K562 (cell line): ENCODE data around the gene PGPEP1. TPM values are rescaled to one million over a fixed set of nuclear protein-coding genes. Genes with fewer than 3 reads are reported as not detected.

Experiments
- ETS2 ChIP-seq: IDR thresholded peaks from 2 replicates; pipeline ENCODE4 v1.6.1; 2016; ENCODE audit warnings: borderline replicate concordance, missing genetic modification characterization, mild to moderate bottlenecking, moderate library complexity, missing compliant biosample characterization; ENCODE audit not compliant: poor library complexity, severe bottlenecking
- FOSL1 ChIP-seq: fragments of 200-800 bp; sonication (Bioruptor generic); conservative IDR thresholded peaks from 2 replicates; pipeline ENCODE4 v1.6.1; 2016; ENCODE audit warnings: missing genetic modification characterization, missing compliant biosample characterization
- GATA2 ChIP-seq: sonication (generic); formaldehyde crosslinking; IDR thresholded peaks from 2 replicates; pipeline ENCODE4 v1.4.0; 2020; ENCODE audit warnings: mild to moderate bottlenecking, missing genetic modification reagents
- HMBOX1 ChIP-seq: sonication (generic); IDR thresholded peaks from 2 replicates; pipeline ENCODE4 v1.6.1; 2016
- JUN ChIP-seq, 2 experiments: sonication (generic) in 1 of 2; formaldehyde crosslinking in 1 of 2; IDR thresholded peaks; 2 replicates each; pipeline versions ENCODE4 v1.6.1 to v1.8.0; 2012 to 2022; ENCODE audit warnings: borderline replicate concordance in 2 of 2, mild to moderate bottlenecking in 2 of 2, improper control_type of control experiment in 1 of 2, low read depth in 1 of 2, low read length in 1 of 2, missing genetic modification reagents in 1 of 2
- NCOA1 ChIP-seq: fragments of 450-650 bp; IDR thresholded peaks from 2 replicates; pipeline ENCODE4 v1.6.1; 2016; ENCODE audit warnings: low read depth
- NFE2L1 ChIP-seq: fragments of 450-650 bp; IDR thresholded peaks from 2 replicates; pipeline ENCODE4 v1.6.1; 2016; ENCODE audit warnings: missing genetic modification characterization, low read depth, mild to moderate bottlenecking, missing compliant biosample characterization, moderate library complexity, borderline replicate concordance
- NR3C1 ChIP-seq: sonication (generic); formaldehyde crosslinking; IDR thresholded peaks from 2 replicates; pipeline ENCODE4 v1.8.1; 2022; ENCODE audit warnings: missing genetic modification reagents
- PHF20 ChIP-seq: fragments of 450-650 bp; IDR thresholded peaks from 2 replicates; pipeline ENCODE4 v1.6.1; 2018; ENCODE audit not compliant: partially characterized antibody
- PURB ChIP-seq: sonication (generic); formaldehyde crosslinking; IDR thresholded peaks from 2 replicates; pipeline ENCODE4 v1.9.0; 2021; ENCODE audit warnings: low read depth, mild to moderate bottlenecking, missing genetic modification reagents
- RBM34 ChIP-seq: fragments of 200-400 bp; formaldehyde crosslinking; IDR thresholded peaks from 2 replicates; pipeline ENCODE4 v1.6.1; 2018; ENCODE audit warnings: low read length, borderline replicate concordance; ENCODE audit not compliant: insufficient read depth
- SMAD2 ChIP-seq: fragments of 150-350 bp; IDR thresholded peaks from 2 replicates; pipeline ENCODE4 v1.6.1; 2014; ENCODE audit warnings: low read depth, mild to moderate bottlenecking, low read length
- SMARCB1 ChIP-seq: IDR thresholded peaks from 2 replicates; pipeline ENCODE4 v1.6.1; 2011; ENCODE audit warnings: improper control_type of control experiment, low read depth; ENCODE audit not compliant: insufficient read length
- ZFP1 ChIP-seq: fragments of 450-650 bp; formaldehyde crosslinking; IDR thresholded peaks from 2 replicates; pipeline ENCODE4 v1.4.0; 2020; ENCODE audit warnings: mild to moderate bottlenecking, mixed read lengths
- ZMIZ1 ChIP-seq, 2 experiments: fragments of 150-350 bp in 1 of 2; IDR thresholded peaks; 2 replicates each; pipeline ENCODE4 v1.6.1; 2012 to 2016; ENCODE audit warnings: low read depth in 2 of 2, low read length in 2 of 2, mild to moderate bottlenecking in 1 of 2, moderate library complexity in 1 of 2
- ZNF395 ChIP-seq: fragments of 200-800 bp; sonication (Bioruptor generic); IDR thresholded peaks from 2 replicates; pipeline ENCODE4 v1.6.1; 2017; ENCODE audit warnings: missing genetic modification characterization, missing compliant biosample characterization
- ZNF436 ChIP-seq: fragments of 250-450, 450-650 bp; sonication (Bioruptor Pico); formaldehyde crosslinking; IDR thresholded peaks from 2 replicates; pipeline ENCODE4 v1.7.0; 2020; ENCODE audit warnings: mild to moderate bottlenecking
- ZNF551 ChIP-seq: fragments of 250-450 bp; sonication (Bioruptor Pico); IDR thresholded peaks from 2 replicates; pipeline ENCODE4 v1.5.0; 2021; ENCODE audit warnings: mild to moderate bottlenecking, moderate library complexity
- ZNF707 ChIP-seq: fragments of 250-450 bp; sonication (Bioruptor Pico); conservative IDR thresholded peaks from 2 replicates; pipeline ENCODE4 v1.8.0; 2022; ENCODE audit warnings: inconsistent platforms, mild to moderate bottlenecking, moderate library complexity
- polyA plus RNA-seq, 8 experiments: library from polyadenylated mRNA; depleted of rRNA in 4 of 8; stranded (reverse) in 5 of 8; unstranded in 3 of 8; fragments of >200 nt; fragmentation: Nextera tagmentation in 2 of 8; fragmentation: Illumina TruSeq in 1 of 8; extraction: Ambion mirVana in 2 of 8; extraction: Trizol in 1 of 8; gene quantifications; 2 replicates each; pipeline versions ENCODE4 v1.2.1 to v1.2.3, GENCODE V29; 2011 to 2014; ENCODE audit warnings: inconsistent platforms in 1 of 8, missing spikeins in 1 of 8
- total RNA-seq, 7 experiments: library from RNA; depleted of rRNA in 6 of 7; stranded (reverse); fragments of >200 nt in 6 of 7; fragmentation: Illumina TruSeq in 2 of 7; extraction: Trizol in 2 of 7; gene quantifications; 2 replicates each; pipeline versions ENCODE4 v1.2.1 to v1.2.3, GENCODE V29; 2011 to 2021; ENCODE audit warnings: low replicate concordance in 1 of 7

Gene PGPEP1
- total and polyA plus RNA-seq, 9 of the 15 experiments (the other 6 are each of a cell fraction or from before 2014, with no cell fraction given) = 10.0 to 69.6 (median 33.5) TPM

GRCh38 chr19:18291590-18292461, 48.6 kb upstream of the PGPEP1 start (continued):
- TF ChIP-seq HMBOX1 = no peak
- TF ChIP-seq ZNF551 = no peak
- TF ChIP-seq JUN (IDR thresholded peaks at IDR 0.05; ENCODE audit: borderline replicate concordance, low read depth, low read length) = no peak
- peak; percentile 75; the same call in 1 of the 2 replicates for TF ChIP-seq JUN (CRISPR knock-in tag; IDR thresholded peaks at IDR 0.05; ENCODE audit: borderline replicate concordance)
- no peak for TF ChIP-seq SMARCB1
- TF ChIP-seq ZMIZ1 (IDR thresholded peaks at IDR 0.05; ENCODE audit: low read depth in 2 of 2, low read length in 2 of 2) = no peak; a peak in 1 of 4 replicates
- no peak for TF ChIP-seq ZNF436 (CRISPR knock-in tag)
- TF ChIP-seq NFE2L1 (tag) = no peak
- no peak for TF ChIP-seq ETS2
- TF ChIP-seq ZNF707 = no peak
- no peak for TF ChIP-seq RBM34
- no peak; the same call in none of the 2 replicates for TF ChIP-seq NCOA1
- TF ChIP-seq ZFP1 (CRISPR knock-in tag) = no peak
- TF ChIP-seq GATA2 (CRISPR knock-in tag) = no peak
- peak; percentile 63 for TF ChIP-seq FOSL1
- no peak for TF ChIP-seq SMAD2
- TF ChIP-seq PURB (CRISPR knock-in tag) = no peak
- TF ChIP-seq ZNF395 (CRISPR knock-in tag) = peak; percentile 84; the same call in 1 of the 2 replicates
- no peak; the same call in 1 of the 2 replicates for TF ChIP-seq NR3C1 (CRISPR knock-in tag)
- TF ChIP-seq PHF20 = no peak
